ENCODE measurements around the gene ZBTB20.

Gene ZBTB20

GRCh38 chr3:114660124-114660523, 487.0 kb downstream of the ZBTB20 start:
- DNase-seq, result no peak

DNA sequence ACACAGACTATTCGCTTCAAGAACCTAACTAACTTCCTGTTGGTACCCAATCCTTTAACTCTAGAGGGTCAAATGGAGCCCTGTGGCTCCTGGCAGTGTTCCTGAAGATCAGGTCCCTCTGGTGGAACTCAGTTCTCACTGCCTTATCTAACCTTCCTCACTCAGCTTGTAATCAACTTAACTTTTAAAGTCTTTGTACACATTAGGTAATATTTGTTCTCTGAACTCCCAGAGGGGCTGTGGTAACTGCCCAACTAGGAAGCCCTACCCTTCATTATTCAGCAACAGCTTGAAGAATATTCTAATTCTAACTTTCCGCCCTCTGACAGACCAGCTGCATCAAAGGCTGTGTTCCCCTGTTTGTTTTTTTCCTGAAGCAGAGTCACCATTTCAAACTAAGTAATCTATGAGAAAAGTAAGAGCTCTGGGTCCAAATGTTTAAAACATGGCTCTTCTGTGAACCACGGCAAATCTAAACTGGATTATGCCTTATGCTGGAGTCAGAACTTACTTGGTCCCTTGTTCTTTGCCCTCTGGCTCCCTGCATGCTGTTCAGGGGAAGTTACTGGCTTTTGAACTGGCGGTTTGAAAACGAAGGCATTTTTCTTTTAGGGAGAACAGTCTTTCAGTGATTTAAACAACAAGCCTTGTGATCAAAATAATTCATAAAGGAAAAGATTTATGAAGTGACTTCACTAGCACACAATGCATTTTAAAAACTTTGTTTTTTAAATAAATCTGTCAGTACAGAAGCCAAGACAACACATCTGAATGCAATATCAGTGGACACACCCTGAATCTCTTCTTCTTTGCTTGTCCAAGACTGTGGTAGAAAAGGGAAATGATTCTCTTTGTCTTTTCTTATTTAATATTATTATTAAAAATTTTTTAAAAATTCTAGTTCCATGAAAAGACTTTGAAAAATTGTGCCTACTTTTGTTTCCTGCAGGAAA, 487.7 kb downstream of the ZBTB20 start:
- no peak for DNase-seq

DNA sequence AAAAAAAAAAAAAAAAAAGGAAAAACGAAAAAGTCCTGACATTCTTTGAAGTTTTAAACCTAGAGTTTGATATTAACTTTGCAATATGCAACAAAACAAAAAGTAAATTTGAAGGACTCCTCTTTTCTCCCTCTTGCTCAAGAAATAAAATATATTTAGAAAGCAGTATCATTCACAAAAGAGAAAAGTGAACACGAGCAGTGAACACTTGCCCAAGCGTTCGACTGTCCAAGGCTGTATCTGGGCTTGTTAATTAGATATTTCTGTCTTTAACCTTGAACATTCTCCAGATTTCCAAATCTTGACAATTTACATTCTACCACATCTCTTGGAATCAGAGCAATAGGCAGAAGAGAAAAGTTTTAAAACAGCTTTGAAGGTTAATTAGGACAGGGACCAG, 495.5 kb downstream of the ZBTB20 start:
- no peak for DNase-seq

DNA sequence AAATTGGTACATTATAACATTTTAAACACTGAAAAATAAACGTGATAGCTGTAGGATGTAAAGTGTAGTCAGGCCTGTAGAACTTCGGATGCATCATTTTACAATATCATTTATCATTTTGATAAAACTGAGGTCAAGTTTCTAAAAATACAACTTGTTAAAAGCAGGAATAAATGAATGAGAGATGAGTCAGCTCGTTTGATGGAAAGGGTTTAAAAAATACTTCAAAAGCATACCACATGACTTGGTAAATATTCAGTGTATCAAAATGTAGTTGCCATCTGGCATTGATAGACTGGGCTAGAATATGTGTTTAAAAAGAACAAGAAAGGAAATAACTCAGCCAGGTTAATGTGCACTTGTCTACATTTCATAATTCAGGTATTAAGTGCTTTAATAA, 496.3 kb downstream of the ZBTB20 start:
- no peak for DNase-seq

DNA sequence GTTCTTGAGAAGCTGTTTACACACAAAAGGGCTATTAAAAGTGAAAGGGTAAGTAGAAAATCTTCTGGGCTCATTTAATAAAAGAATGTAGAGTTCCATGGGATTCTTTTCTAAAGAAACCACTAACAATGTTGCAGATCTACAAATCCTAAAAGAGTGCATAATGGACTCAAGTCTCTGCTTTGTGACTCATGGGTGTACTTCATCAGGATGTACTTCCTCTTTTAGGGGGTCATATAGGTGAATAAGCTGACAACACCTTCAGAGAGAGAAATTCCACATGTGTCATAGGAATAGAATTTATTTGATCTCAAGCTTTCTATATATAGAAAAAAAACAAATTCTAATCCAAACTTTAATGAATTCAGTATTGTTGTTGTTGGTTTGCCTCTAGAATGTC, 497.8 kb downstream of the ZBTB20 start:
- DNase-seq, result no peak

- DNase-seq, result no peak
These were observed 500.6 kb downstream of the ZBTB20 start for GRCh38 chr3:114646526-114646925.

- DNase-seq, result no peak
These were observed 501.7 kb downstream of the ZBTB20 start for GRCh38 chr3:114645392-114645791.

DNA sequence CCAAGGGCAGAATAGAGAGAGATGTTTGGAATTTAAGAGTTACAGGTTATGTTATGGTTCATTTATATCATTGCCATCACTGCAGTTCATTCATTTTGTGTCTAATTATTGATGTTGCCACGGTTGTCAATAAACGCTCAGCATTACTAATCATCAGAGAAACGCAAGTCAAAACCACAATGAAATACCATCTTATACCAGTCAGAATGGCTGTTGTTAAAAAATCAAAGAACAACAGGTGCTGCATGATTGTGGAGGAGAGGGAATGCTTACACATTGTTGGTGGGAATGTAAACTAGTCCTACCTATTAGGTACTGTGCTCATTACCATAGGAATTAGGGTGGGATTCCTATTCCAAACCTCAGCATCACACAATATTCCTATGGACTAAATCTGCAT, 502.7 kb downstream of the ZBTB20 start:
- no peak for DNase-seq

DNA sequence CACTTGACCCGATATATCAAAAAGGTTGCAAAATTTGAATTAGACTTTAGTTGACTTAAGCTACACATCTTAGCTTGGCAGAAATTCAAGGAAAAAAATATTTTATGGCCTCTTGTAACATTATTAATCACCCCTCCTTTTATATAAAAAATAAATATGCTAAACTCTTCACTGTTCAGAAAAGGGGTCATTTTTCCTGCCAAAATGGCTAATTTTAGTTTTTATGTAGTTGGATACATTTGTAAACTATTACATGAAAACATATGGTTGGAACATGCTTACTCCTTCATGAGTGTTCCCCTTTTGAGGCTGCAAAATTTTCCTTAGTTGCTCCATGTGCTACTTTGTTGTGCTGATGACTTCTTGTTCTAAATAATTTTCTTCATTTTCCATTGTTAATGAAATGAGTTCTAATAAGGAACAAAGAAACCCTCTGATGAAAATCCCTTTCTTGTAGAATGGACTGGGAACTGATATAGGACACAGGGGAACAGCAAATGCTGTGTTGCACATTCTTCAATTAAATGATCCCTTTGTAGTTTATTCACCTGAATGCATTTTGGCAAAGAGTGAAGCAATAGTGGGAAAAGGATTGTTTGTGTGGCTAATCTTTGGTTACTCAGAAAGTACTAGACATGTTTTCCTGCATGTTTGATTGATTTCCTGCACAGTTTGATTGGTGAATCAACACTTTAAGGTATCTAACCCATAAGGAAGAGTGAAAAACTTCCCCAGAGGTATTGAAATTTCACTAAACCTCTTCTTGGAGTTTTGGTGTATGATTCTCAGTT, 503.9 kb downstream of the ZBTB20 start:
- DNase-seq, result no peak

- DNase-seq, result no peak
These were observed 507.0 kb downstream of the ZBTB20 start for GRCh38 chr3:114640126-114640525.

DNA sequence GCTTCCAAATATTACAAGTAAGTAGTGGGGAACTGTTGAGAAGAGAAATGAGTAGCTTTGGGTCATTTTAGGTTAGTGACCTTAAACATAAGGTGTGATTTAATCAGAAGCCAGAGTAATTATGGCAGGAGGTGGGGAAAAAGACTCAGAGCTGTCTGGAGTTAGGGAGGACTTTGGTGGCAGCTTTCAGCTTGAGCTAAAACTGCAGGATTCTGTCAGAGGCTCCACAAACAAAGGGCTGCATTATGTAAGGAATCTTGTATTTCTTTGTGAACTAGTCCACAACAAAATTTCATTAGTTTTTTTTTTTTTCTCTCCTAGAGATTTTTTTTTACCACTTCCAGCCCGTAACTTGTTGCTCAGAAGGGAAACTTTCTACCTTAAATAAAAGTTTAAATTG, 507.9 kb downstream of the ZBTB20 start:
- no peak for DNase-seq

- no peak for DNase-seq
These were observed 511.2 kb downstream of the ZBTB20 start for GRCh38 chr3:114635878-114636277.

DNA sequence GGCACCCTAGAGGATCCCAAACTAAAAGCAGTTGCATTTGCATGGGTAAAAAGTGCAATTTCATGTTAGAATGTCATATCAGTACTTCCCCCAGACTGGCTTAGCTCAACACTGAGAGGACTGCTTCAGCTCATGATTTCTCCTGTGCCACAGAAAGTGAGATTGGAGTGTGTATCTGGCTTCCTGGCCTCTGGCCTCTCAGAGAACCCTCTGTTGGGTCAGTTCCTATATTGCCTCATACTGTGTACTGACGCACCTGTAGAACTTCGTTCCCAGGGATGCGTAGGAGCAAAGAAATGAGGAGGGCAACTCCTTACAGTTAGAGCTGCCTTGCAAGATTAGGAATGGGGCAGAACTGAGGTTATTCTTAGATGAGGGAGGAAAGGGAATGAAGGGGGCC, 512.5 kb downstream of the ZBTB20 start:
- DNase-seq, result no peak

- DNase-seq, result no peak
These were observed 514.2 kb downstream of the ZBTB20 start for GRCh38 chr3:114632757-114633424.

GRCh38 chr3:114627770-114628169, 519.3 kb downstream of the ZBTB20 start:
- no peak for DNase-seq

DNA sequence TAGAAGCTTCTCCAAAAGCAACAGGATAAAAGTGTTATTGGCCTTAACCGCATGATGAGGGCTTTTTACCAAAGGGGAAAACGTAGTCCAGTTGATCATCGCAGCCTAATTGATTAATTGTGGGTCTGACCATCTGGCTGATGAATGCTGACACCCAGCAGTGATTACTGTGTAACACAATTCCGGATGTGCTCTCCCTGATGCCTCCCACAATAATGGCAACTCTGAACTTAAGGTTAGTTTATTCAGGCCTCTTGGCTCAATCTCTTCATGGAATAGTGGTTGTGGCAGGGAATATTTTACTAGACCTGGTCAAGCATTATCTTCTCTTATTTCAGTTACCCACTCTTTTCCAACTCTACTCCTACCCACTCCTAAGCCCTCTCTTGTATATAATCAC, 520.3 kb downstream of the ZBTB20 start:
- no peak for DNase-seq

DNA sequence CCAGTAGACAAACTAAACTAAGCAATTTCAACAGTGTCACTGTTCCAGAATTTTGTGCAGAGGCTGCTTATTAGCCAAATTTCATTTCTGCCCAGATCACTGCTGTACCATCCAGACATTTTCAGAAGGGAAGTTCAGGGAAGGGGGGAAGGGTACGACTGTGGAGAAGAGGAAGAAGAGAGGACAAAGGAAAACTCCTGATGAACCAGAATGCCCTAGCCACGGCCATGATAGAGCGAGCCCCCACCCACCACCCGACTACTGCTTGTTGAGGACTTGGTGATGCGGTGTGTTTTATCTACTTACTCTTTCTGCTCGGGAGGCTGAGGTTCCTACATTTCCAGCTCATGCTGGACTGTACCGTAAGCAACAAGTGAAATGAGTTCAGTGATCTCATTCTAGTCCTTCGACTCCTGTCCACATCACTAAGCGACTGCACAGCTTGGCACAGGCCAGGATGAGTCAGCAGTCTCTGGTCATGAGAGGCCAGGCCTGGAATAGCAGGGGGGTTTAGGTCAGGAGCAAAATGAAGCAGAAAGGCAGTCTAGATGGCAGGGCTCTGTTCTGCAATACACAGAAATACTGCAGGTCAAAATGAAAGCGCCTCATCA, 522.4 kb downstream of the ZBTB20 start:
- no peak for DNase-seq

DNA sequence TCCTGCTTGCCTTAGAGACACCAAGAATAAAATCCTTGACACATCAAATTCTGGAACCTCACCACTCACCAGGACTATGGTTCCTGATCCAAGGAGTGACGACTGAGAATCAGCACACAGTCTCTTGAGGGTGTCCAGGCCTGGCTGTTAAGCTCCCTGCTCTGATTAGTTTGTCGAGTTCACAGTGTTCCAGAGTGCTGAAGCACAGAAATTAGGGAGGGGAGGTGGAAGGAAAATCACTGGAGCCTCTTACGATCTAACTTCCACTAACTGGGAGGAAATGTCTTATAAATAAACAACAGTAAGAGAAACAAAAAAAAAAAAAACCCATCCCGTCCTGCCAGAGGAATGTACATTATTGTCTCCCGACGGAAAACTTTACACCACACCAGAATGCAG, 523.0 kb downstream of the ZBTB20 start:
- no peak for DNase-seq

- DNase-seq, result no peak
These were observed 523.6 kb downstream of the ZBTB20 start for GRCh38 chr3:114623420-114624046.

- no peak for DNase-seq
These were observed 525.1 kb downstream of the ZBTB20 start for GRCh38 chr3:114622001-114622400.

GRCh38 chr3:114619771-114620170, 527.3 kb downstream of the ZBTB20 start:
- DNase-seq, result no peak

DNA sequence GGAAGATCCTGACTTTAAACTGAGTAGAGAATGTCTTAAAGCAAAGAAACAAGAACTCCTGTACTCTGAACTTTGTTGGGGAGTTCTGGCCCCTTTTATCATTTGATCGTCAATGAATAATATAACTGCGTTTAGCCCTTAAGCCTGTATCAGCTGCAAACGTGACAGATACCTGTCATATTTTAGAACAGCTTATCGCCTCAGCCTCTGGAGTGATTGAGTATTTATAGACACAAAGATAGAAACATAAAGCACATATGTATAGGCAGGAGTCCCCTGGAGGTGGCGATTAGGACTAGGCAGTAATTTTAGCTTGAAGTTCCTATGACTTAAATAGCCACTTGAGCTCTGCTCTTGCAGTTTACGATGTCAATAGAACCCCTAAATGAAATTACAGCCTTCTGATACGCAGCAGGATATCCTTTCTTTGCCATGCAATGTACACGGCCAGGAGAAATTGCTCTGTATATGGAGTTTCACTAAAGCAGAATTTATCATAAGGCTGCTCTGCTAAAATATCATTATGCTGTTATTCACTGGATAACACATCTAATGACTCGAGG, 531.5 kb downstream of the ZBTB20 start:
- DNase-seq, result no peak
